PC-3 (cell line): ENCODE measurements around the gene CD248. TPM values are rescaled to one million over a fixed set of nuclear protein-coding genes. Genes with fewer than 3 reads are reported as not detected.

Experiments
- ATAC-seq: fragments of 200-7000 bp; cut with Tn5 transposase; 2 replicates; pipeline ENCODE4 v1.9.1; 2020; ENCODE audit warnings: mild to moderate bottlenecking, moderate library complexity
- BruUV-seq: library from RNA; stranded (reverse); fragments of 400-500 nt; replicated peaks from 2 replicates; lab custom pipeline; 2021; lab: Mats Ljungman, UMichigan
- CTCF ChIA-PET: fragments of 300-600 bp; sonication (Branson Sonifier 250); formaldehyde crosslinking; loops from one replicate; lab custom pipeline; 2022; ENCODE audit warnings: antibody characterized with exemption; lab: Charles Lee
- POLR2A ChIA-PET: fragments of 300-600 bp; sonication (Branson Sonifier 250); formaldehyde crosslinking; loops from one replicate; lab custom pipeline; 2022; ENCODE audit warnings: antibody characterized with exemption; ENCODE audit not compliant: unreplicated experiment; lab: Charles Lee
- DNase-seq: peaks from one replicate; pipeline ENCODE4 v3.0.0-alpha.2; 2015
- H2AFZ ChIP-seq: fragments of 300-600 bp; sonication (generic); 2 replicates; pipeline ENCODE4 v1.6.0; 2016; ENCODE audit warnings: antibody characterized with exemption, low read length
- H3F3A ChIP-seq: fragments of 300-600 bp; sonication (generic); one replicate; pipeline ENCODE4 v1.6.0; 2017; ENCODE audit warnings: antibody characterized with exemption, low read length, control low read depth, mild to moderate bottlenecking; ENCODE audit not compliant: unreplicated experiment
- H3K27ac ChIP-seq: fragments of 300-600 bp; sonication (generic); 2 replicates; pipeline ENCODE4 v1.5.1; 2016; ENCODE audit warnings: mild to moderate bottlenecking, low read length
- H3K27me3 ChIP-seq: fragments of 300-600 bp; sonication (generic); 2 replicates; pipeline ENCODE4 v1.6.1; 2016; ENCODE audit warnings: low read length, mixed read lengths
- H3K36me3 ChIP-seq: fragments of 300-600 bp; sonication (generic); 2 replicates; pipeline ENCODE4 v1.6.1; 2016; ENCODE audit warnings: low read depth, mixed run types, low read length, mixed read lengths
- H3K4me1 ChIP-seq: fragments of 300-600 bp; sonication (generic); 2 replicates; pipeline ENCODE4 v1.5.1; 2016; ENCODE audit warnings: low read length; ENCODE audit not compliant: insufficient read depth
- H3K4me2 ChIP-seq: fragments of 300-600 bp; sonication (generic); 2 replicates; pipeline ENCODE4 v1.6.0; 2016; ENCODE audit warnings: low read length
- H3K4me3 ChIP-seq: fragments of 300-600 bp; sonication (generic); 2 replicates; pipeline ENCODE4 v1.5.1; 2016; ENCODE audit warnings: mild to moderate bottlenecking, low read length, mixed read lengths
- H3K79me2 ChIP-seq: fragments of 300-600 bp; sonication (generic); 2 replicates; pipeline ENCODE4 v1.6.1; 2017; ENCODE audit warnings: low read length, mixed read lengths
- H3K9ac ChIP-seq: fragments of 300-600 bp; sonication (generic); 2 replicates; pipeline ENCODE4 v1.6.0; 2016; ENCODE audit warnings: mild to moderate bottlenecking, low read length
- H3K9me2 ChIP-seq: fragments of 300-600 bp; sonication (generic); replicated peaks from 2 replicates; pipeline ENCODE4 v1.6.1; 2016; ENCODE audit warnings: mixed run types, low read length, mixed read lengths
- H3K9me3 ChIP-seq: fragments of 300-600 bp; sonication (generic); 2 replicates; pipeline ENCODE4 v1.6.1; 2016; ENCODE audit warnings: low read length, mixed read lengths
- H4K20me1 ChIP-seq: fragments of 300-600 bp; sonication (generic); 2 replicates; pipeline ENCODE4 v1.6.1; 2016; ENCODE audit warnings: low read length, mixed read lengths
- CTCF ChIP-seq: fragments of 300-600 bp; sonication (generic); conservative IDR thresholded peaks from 2 replicates; pipeline ENCODE4 v1.5.1; 2017; ENCODE audit warnings: antibody characterized with exemption, low read depth, mild to moderate bottlenecking, low read length
- EZH2 ChIP-seq: fragments of 300-600 bp; sonication (generic); IDR thresholded peaks from one replicate; pipeline ENCODE4 v1.6.1; 2017; ENCODE audit warnings: antibody characterized with exemption, mild to moderate bottlenecking, low read length; ENCODE audit not compliant: unreplicated experiment
- EZH2phosphoT487 ChIP-seq: fragments of 300-600 bp; sonication (generic); IDR thresholded peaks from 2 replicates; pipeline ENCODE4 v1.6.1; 2018; ENCODE audit warnings: mild to moderate bottlenecking, antibody characterized with exemption, low read length, borderline replicate concordance
- intact Hi-C: fragments of 100-400 bp; cut with micrococcal nuclease; formaldehyde crosslinking; loops from 2 replicates; pipeline ENCODE4 v1.9.0; 2023
- total RNA-seq: library from RNA; depleted of rRNA; stranded (reverse); fragments of >200 nt; gene quantifications from 2 replicates; pipeline ENCODE4 v1.2.3, GENCODE V29; 2014

The CD248 gene
- total RNA-seq, 1 experiment from 2014 or later: not detected

GRCh38 chr11:66283461-66284105 lies 33.3 kb downstream of the CD248 start:
- no peak for TF ChIP-seq EZH2phosphoT487
- TF ChIP-seq CTCF: peak; percentile 36; the same call in 1 of the 2 replicates
- TF ChIP-seq EZH2: no peak
- Histone ChIP-seq H3K4me3 (no peak overlapping the region), H3K36me3 (no peaks in the 10 kb centered on the region), H3K9ac (no peak overlapping the region), H3F3A (no peaks in the 10 kb centered on the region), H3K9me3 (no peaks in the 10 kb centered on the region), H3K4me1 (peaks cover 18% of the 10 kb centered on the region), H3K27ac (no peak overlapping the region), H4K20me1 (no peaks in the 10 kb centered on the region), H3K9me2 (no peaks in the 10 kb centered on the region), H3K27me3 (no peaks in the 10 kb centered on the region), H3K79me2 (peaks cover 21% of the 10 kb centered on the region), H3K4me2 (no peak overlapping the region), H2AFZ (no peak overlapping the region)
- no TSS peak for BruUV-seq
- no peak for ATAC-seq
- no peak for DNase-seq
- CTCF ChIA-PET: interaction anchor here (0.6 kb wide), 1 partner anchor 52 kb away, joined by 3 read pairs; the partner anchor contains the start of gene RIN1
- intact Hi-C loops: no loop called here
- POLR2A ChIA-PET: no interaction called here

DNA sequence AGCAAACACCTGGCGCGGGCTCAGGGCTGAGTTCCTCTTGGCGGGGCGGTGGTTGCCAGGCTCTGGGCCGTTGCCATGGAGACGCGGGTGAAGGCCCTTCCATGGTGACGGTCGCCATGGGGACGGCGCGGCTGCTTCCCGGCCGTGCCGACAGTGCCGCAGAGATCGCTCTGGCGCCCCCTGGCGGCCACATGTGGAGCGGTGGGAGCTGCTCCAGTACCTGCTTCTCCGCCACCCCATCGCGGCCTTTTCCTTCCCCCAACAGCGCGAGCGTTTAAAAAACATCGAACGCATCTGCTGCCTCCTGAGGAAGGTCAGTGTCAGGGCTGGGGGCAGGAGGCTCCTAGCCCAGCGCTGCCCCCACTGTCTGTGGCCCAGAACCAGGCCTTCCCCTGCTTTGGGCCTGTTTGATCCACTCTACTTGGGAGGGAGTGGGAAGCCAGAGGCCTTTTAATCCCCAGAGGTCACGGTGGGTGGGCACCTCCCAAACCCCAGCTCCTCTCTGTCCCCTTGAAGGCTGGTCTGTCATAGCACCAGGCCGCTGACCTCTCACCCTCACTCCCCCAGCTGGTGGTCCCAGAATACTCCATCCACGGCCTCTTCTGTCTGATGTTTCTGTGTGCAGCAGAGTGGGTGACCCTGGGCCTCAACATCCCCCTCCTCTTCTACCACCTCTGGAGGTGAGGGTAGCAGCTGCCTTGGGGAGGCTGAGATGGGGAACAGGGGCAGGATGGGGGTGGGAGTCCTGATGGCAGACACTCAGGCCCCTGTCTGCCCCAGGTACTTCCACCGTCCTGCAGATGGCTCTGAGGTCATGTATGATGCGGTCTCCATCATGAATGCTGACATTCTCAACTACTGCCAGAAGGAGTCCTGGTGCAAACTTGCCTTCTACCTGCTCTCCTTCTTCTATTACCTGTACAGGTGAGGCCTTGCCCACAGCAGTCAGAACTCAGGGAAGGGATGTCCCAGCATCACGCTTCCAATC lies 34.1 kb downstream of the CD248 start:
- H3K79me2 ChIP-seq: peaks cover 12% of the 10 kb centered on the region
- intact Hi-C loops: no loop called here
- no TSS peak for BruUV-seq
- peak; percentile 79 for ATAC-seq
- peaks cover 12% of the 10 kb centered on the region for H3K4me1 ChIP-seq
- CTCF ChIA-PET: interaction anchor here (0.6 kb wide), 1 partner anchor 836 kb away, joined by 3 read pairs; the partner anchor contains the start of gene KDM2A
- no peaks in the 10 kb centered on the region for H3K9me3 ChIP-seq
- no peak overlapping the region for H3K4me3 ChIP-seq
- POLR2A ChIA-PET: no interaction called here
- H3K9me2 ChIP-seq: no peaks in the 10 kb centered on the region
- H3K27ac ChIP-seq: no peak overlapping the region
- H3K4me2 ChIP-seq: no peak overlapping the region
- H3K36me3 ChIP-seq: no peaks in the 10 kb centered on the region
- H2AFZ ChIP-seq: no peak overlapping the region
- H3K9ac ChIP-seq: no peak overlapping the region
- H3K27me3 ChIP-seq: no peaks in the 10 kb centered on the region
- H3F3A ChIP-seq: no peaks in the 10 kb centered on the region
- TF ChIP-seq EZH2 (no peak), CTCF (peak; percentile 96), EZH2phosphoT487 (no peak)
- peak; percentile 97 for DNase-seq
- H4K20me1 ChIP-seq: no peaks in the 10 kb centered on the region
